Activated effector memory CD4-positive, alpha-beta T cell treated with anti-CD3 and anti-CD28 coated beads, Interleukin-2, amount 50 U/mL, for 16 hours (primary cell): Measurements from ENCODE around the gene HMMR.
"Not testable (repeated sequence)": the region's sequence is repeated elsewhere in the genome, so short reads cannot be mapped to it uniquely, and the experiment has no call there.

Source experiments
- DNase-seq: peaks from one replicate; pipeline ENCODE4 v3.0.0-alpha.2; 2020

The HMMR gene

GRCh38 chr5:163509291-163509951, 49.0 kb downstream of the HMMR start:
- DNase-seq, result no peak

GRCh38 chr5:163512526-163512925, 52.1 kb downstream of the HMMR start:
- no peak for DNase-seq

GRCh38 chr5:163525096-163525495, 64.7 kb downstream of the HMMR start:
- DNase-seq, result no peak

GRCh38 chr5:163529698-163530097, 69.3 kb downstream of the HMMR start:
- DNase-seq, result no peak

DNA sequence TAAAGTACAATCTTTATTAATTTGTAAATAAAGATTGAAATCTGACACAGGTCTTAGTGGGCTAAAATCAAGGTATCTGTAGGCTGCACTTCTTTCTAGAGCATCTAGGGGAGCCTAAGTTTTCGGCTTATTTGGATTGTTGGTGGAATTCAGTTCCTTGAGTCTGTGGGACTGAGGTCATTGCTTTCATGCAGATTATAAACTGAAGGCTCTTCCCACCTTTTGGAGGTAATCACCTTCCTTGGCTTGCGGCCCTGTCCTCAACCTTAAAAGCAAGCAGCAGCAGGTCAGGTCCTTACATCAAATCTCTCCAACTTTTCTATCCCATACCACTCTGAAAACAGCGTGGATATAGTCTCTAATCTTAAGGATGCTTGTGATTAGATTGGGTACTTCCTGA, 70.8 kb downstream of the HMMR start:
- no peak for DNase-seq

- DNase-seq, result no peak
Measured at GRCh38 chr5:163532171-163533084, 72.0 kb downstream of the HMMR start.

- DNase-seq, result no peak
Measured at GRCh38 chr5:163533223-163533622, 72.8 kb downstream of the HMMR start.

DNA sequence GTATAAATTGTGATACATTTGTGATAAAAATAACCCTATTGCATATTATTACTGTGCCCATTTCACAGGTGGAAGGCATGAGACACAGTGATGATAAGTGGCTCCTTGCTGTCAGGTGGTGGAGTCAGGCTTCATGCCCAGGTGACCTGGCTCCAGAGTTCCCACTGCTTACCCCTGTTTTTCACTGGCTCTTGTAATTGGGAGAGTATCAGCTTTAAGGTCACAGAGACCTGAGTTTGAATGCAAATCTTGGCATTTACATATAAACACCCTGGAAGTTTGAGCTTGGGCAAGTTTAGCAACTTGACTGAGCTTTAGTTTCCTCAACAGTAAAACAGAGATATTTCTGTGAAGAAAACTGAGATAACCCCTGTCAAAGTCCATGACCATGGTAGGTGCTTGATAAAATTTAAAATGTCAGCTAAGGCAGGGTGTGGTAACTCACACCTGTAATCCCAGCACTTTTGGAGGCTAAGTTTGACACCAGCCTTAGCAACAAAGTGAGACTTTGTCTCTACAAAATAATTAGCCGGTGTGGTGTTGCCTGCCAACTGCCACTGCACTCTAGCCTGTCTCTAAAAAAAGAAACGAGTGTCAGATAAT, 74.2 kb downstream of the HMMR start:
- DNase-seq, result no peak

DNA sequence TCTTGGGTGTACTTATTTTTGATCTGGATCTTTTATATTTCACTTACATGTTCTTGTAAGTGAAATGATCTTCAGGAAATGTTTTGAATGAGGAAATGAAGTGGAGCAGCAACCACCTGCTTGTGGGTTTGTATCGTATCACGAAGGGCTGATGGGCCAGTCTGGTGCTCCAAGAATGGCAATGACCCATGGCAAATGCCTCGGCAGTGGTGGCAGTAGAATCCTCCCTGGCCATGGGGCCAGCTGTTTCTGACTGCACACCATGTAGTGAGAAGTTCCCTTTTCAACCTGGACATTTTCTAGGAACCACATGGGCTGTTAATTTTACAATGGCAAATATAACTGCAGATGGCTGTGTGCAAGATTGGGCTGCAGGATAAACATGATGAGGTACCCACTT, 74.9 kb downstream of the HMMR start:
- no peak for DNase-seq

GRCh38 chr5:163536442-163536841, 76.0 kb downstream of the HMMR start:
- not testable (repeated sequence) for DNase-seq

- no peak for DNase-seq
Measured at GRCh38 chr5:163540696-163541095, 80.3 kb downstream of the HMMR start.
